Neural cell (in vitro differentiated cells): ENCODE data around the gene MYO3B. TPM values are rescaled to one million over a fixed set of nuclear protein-coding genes. Genes with fewer than 3 reads are reported as not detected.
"Not testable (repeated sequence)": the region's sequence is repeated elsewhere in the genome, so short reads cannot be mapped to it uniquely, and the experiment has no call there.

ENCODE experiments used
- H2AFZ ChIP-seq: fragments of 200-600, 300-800 bp; sonication (generic), shearing (Covaris generic); 2 replicates; pipeline ENCODE4 v1.6.0; 2014; ENCODE audit warnings: low read depth, mild to moderate bottlenecking, antibody characterized with exemption, low read length, moderate library complexity
- H3F3A ChIP-seq: fragments of 200-600 bp; shearing (Covaris generic); 2 replicates; pipeline ENCODE4 v1.6.1; 2016; ENCODE audit warnings: mild to moderate bottlenecking, moderate library complexity, mixed read lengths, antibody characterized with exemption, low read length; ENCODE audit not compliant: insufficient read depth, poor library complexity, severe bottlenecking
- H3K27ac ChIP-seq: fragments of 200-600, 300-800 bp; sonication (generic), shearing (Covaris generic); 2 replicates; pipeline ENCODE4 v1.5.1; 2014; ENCODE audit warnings: mild to moderate bottlenecking, low read length, moderate library complexity
- H3K27me3 ChIP-seq: fragments of 300-800, 200-600 bp; sonication (generic), shearing (Covaris generic); 2 replicates; pipeline ENCODE4 v1.6.0; 2014; ENCODE audit warnings: mild to moderate bottlenecking, low read depth, low read length, moderate library complexity; ENCODE audit not compliant: insufficient read depth
- H3K36me3 ChIP-seq: fragments of 300-800, 200-600 bp; sonication (generic), shearing (Covaris generic); 2 replicates; pipeline ENCODE4 v1.5.1; 2014; ENCODE audit warnings: mild to moderate bottlenecking, antibody characterized with exemption, low read length, moderate library complexity; ENCODE audit not compliant: insufficient read depth
- H3K4me2 ChIP-seq: fragments of 300-800, 200-600 bp; sonication (generic), shearing (Covaris generic); 2 replicates; pipeline ENCODE4 v1.6.0; 2014; ENCODE audit warnings: mild to moderate bottlenecking, low read length
- H3K4me3 ChIP-seq: fragments of 300-800, 200-600 bp; sonication (generic), shearing (Covaris generic); 2 replicates; pipeline ENCODE4 v1.5.1; 2014; ENCODE audit warnings: mild to moderate bottlenecking, low read length, moderate library complexity
- H3K79me2 ChIP-seq: fragments of 200-600 bp; shearing (Covaris generic); replicated peaks from 2 replicates; pipeline ENCODE4 v1.6.0; 2014; ENCODE audit warnings: mild to moderate bottlenecking, low read length, moderate library complexity; ENCODE audit not compliant: insufficient read depth
- H3K9ac ChIP-seq: fragments of 300-800, 200-600 bp; sonication (generic), shearing (Covaris generic); 2 replicates; pipeline ENCODE4 v1.6.1; 2016; ENCODE audit warnings: mild to moderate bottlenecking, low read length, mixed read lengths
- H3K9me2 ChIP-seq: fragments of 200-600 bp; shearing (Covaris generic); 2 replicates; pipeline ENCODE4 v1.6.1; 2016; ENCODE audit warnings: mild to moderate bottlenecking, low read length, mixed read lengths; ENCODE audit not compliant: insufficient read depth
- H3K9me3 ChIP-seq: fragments of 200-600, 300-800 bp; sonication (generic), shearing (Covaris generic); 2 replicates; pipeline ENCODE4 v1.6.1; 2016; ENCODE audit warnings: mild to moderate bottlenecking, mixed run types, low read length, moderate library complexity, mixed read lengths
- H4K20me1 ChIP-seq: fragments of 200-600 bp; shearing (Covaris generic); 2 replicates; pipeline ENCODE4 v1.6.1; 2016; ENCODE audit warnings: mild to moderate bottlenecking, mixed run types; ENCODE audit not compliant: insufficient read depth
- CTCF ChIP-seq: fragments of 450-650 bp; IDR thresholded peaks from 2 replicates; pipeline ENCODE4 v1.5.1; 2014; ENCODE audit warnings: antibody characterized with exemption, mild to moderate bottlenecking, moderate library complexity; ENCODE audit not compliant: poor library complexity, severe bottlenecking
- EP300 ChIP-seq: fragments of 450-650 bp; conservative IDR thresholded peaks from 2 replicates; pipeline ENCODE4 v1.6.1; 2014; ENCODE audit warnings: antibody characterized with exemption, mild to moderate bottlenecking, moderate library complexity; ENCODE audit not compliant: poor library complexity, severe bottlenecking
- EZH2 ChIP-seq: fragments of 200-600, 300-800 bp; shearing (Covaris generic), sonication (generic); IDR thresholded peaks from 2 replicates; pipeline ENCODE4 v1.6.1; 2014; ENCODE audit warnings: antibody characterized with exemption, low read length, borderline replicate concordance, mild to moderate bottlenecking; ENCODE audit not compliant: insufficient read depth, poor library complexity, severe bottlenecking
- MXI1 ChIP-seq: fragments of 450-650 bp; conservative IDR thresholded peaks from 2 replicates; pipeline ENCODE4 v1.6.1; 2014; ENCODE audit warnings: antibody characterized with exemption, mild to moderate bottlenecking; ENCODE audit not compliant: poor library complexity, severe bottlenecking
- POLR2AphosphoS5 ChIP-seq: IDR thresholded peaks from 2 replicates; pipeline ENCODE4 v1.6.1; 2012
- RAD21 ChIP-seq: fragments of 450-650 bp; conservative IDR thresholded peaks from 2 replicates; pipeline ENCODE4 v1.6.1; 2014; ENCODE audit warnings: antibody characterized with exemption, mild to moderate bottlenecking, moderate library complexity
- REST ChIP-seq: IDR thresholded peaks from 2 replicates; pipeline ENCODE4 v1.6.1; 2012; ENCODE audit warnings: borderline replicate concordance
- SMC3 ChIP-seq: fragments of 450-650 bp; conservative IDR thresholded peaks from 2 replicates; pipeline ENCODE4 v1.6.1; 2014; ENCODE audit warnings: antibody characterized with exemption, mild to moderate bottlenecking, moderate library complexity; ENCODE audit not compliant: poor library complexity
- TAF1 ChIP-seq: IDR thresholded peaks from 2 replicates; pipeline ENCODE4 v1.6.1; 2012; ENCODE audit warnings: low read depth
- polyA plus RNA-seq: library from polyadenylated mRNA; depleted of rRNA; stranded (reverse); fragments of >200 nt; gene quantifications from 2 replicates; pipeline ENCODE4 v1.2.3, GENCODE V29; 2014

Gene MYO3B
- polyA plus RNA-seq, 1 donor from 2014 or later, result 0.11 TPM

- H3K4me3 ChIP-seq, H4K20me1 ChIP-seq, H3K27ac ChIP-seq, H3K9ac ChIP-seq, H2AFZ ChIP-seq, H3K27me3 ChIP-seq, H3K4me2 ChIP-seq, H3K9me2 ChIP-seq, H3F3A ChIP-seq, H3K79me2 ChIP-seq, H3K9me3 ChIP-seq, H3K36me3 ChIP-seq: not testable (repeated sequence)
These were observed 496.3 kb downstream of the MYO3B start for GRCh38 chr2:170674282-170674681.

GRCh38 chr2:170675701-170676100, 497.8 kb downstream of the MYO3B start:
- Histone ChIP-seq H2AFZ (no peak overlapping the region), H3K4me2 (no peak overlapping the region), H3K9me2 (no peaks in the 10 kb centered on the region), H3K79me2 (no peaks in the 10 kb centered on the region), H4K20me1 (no peaks in the 10 kb centered on the region), H3K9me3 (no peaks in the 10 kb centered on the region), H3K27me3 (peaks cover 2% of the 10 kb centered on the region), H3K4me3 (no peak overlapping the region), H3F3A (no peaks in the 10 kb centered on the region), H3K9ac (no peak overlapping the region), H3K36me3 (no peaks in the 10 kb centered on the region), H3K27ac (no peak overlapping the region)
- TF ChIP-seq REST (no peak), RAD21 (no peak), SMC3 (no peak), CTCF (no peak), EZH2 (no peak), POLR2AphosphoS5 (no peak), TAF1 (no peak), MXI1 (no peak), EP300 (no peak)

- TF ChIP-seq CTCF, result no peak
- no peak for TF ChIP-seq EZH2
- no peak for TF ChIP-seq TAF1
- TF ChIP-seq POLR2AphosphoS5, result no peak
- Histone ChIP-seq H3K27me3 (peaks cover 2% of the 10 kb centered on the region), H3K9ac (no peak overlapping the region), H3K4me3 (no peak overlapping the region), H3K4me2 (no peak overlapping the region), H3K36me3 (no peaks in the 10 kb centered on the region), H3K27ac (no peak overlapping the region), H3F3A (no peaks in the 10 kb centered on the region), H3K79me2 (no peaks in the 10 kb centered on the region), H4K20me1 (no peaks in the 10 kb centered on the region), H3K9me2 (no peaks in the 10 kb centered on the region), H2AFZ (no peak overlapping the region), H3K9me3 (no peaks in the 10 kb centered on the region)
These were observed 501.7 kb downstream of the MYO3B start for GRCh38 chr2:170679607-170680079.
